ENCODE measurements around the gene MAPRE3.
A peak's percentile ranks its signal among the peaks of the same experiment; 100 is the strongest.

The MAPRE3 gene

GRCh38 chr2:27069961-27070618, 99.7 kb downstream of the MAPRE3 start:
- TF ChIP-seq CTCF (IDR thresholded peaks at IDR 0.05; ENCODE audit: low read depth, low read length), result no peak
- DNase-seq (ENCODE audit: extremely low read depth, low read depth), result no peak

GRCh38 chr2:27070653-27071276, 100.3 kb downstream of the MAPRE3 start:
- no peak for TF ChIP-seq CTCF (IDR thresholded peaks at IDR 0.05; ENCODE audit: low read depth, low read length)

GRCh38 chr2:27071277-27071989, 101.0 kb downstream of the MAPRE3 start, which contains the start of gene OST4:
OST4 (minus strand) TSS chr2:27071654.
- no peak for TF ChIP-seq CTCF (IDR thresholded peaks at IDR 0.05; ENCODE audit: low read depth, low read length)
- DNase-seq (ENCODE audit: extremely low read depth, low read depth), result peak; percentile 74

More at GRCh38 chr2:27070653-27071276, 100.3 kb downstream of the MAPRE3 start:
- no peak for DNase-seq (ENCODE audit: extremely low read depth, low read depth)

- DNase-seq (ENCODE audit: extremely low read depth, low read depth), result no peak
- TF ChIP-seq CTCF (IDR thresholded peaks at IDR 0.05; ENCODE audit: low read depth, low read length), result no peak
Measured at GRCh38 chr2:27071990-27072830, 101.8 kb downstream of the MAPRE3 start.

GRCh38 chr2:27072920-27073319, 102.5 kb downstream of the MAPRE3 start:
- no peak for DNase-seq (ENCODE audit: extremely low read depth, low read depth)
- TF ChIP-seq CTCF (IDR thresholded peaks at IDR 0.05; ENCODE audit: low read depth, low read length), result no peak

GRCh38 chr2:27073782-27074181, 103.3 kb downstream of the MAPRE3 start:
- no peak for TF ChIP-seq CTCF (IDR thresholded peaks at IDR 0.05; ENCODE audit: low read depth, low read length)

More at GRCh38 chr2:27073782-27074181, 103.3 kb downstream of the MAPRE3 start:
- DNase-seq (ENCODE audit: extremely low read depth, low read depth), result no peak

Measured in AG09319 (cell line).